Left ventricle myocardium inferior (tissue), 1 donor: ENCODE measurements around the gene WIPF2. TPM values are rescaled to one million over a fixed set of nuclear protein-coding genes. Genes with fewer than 3 reads are reported as not detected.
A peak's percentile ranks its signal among the peaks of the same experiment; 100 is the strongest.

ENCODE experiments used
- DNase-seq: peaks from one replicate; pipeline ENCODE4 v3.0.0-alpha.2; 2020
- H3K27ac ChIP-seq: fragments of 200-600 bp; replicated peaks from 2 replicates; pipeline ENCODE4 v1.8.0; 2021
- H3K27me3 ChIP-seq: fragments of 200-600 bp; 2 replicates; pipeline ENCODE4 v1.8.0; 2021; ENCODE audit warnings: low read depth
- H3K36me3 ChIP-seq: fragments of 200-600 bp; 2 replicates; pipeline ENCODE4 v1.8.0; 2021
- H3K4me1 ChIP-seq: fragments of 200-600 bp; 2 replicates; pipeline ENCODE4 v1.8.0; 2021
- H3K4me3 ChIP-seq: fragments of 200-600 bp; 2 replicates; pipeline ENCODE4 v1.8.0; 2021; ENCODE audit warnings: mild to moderate bottlenecking, moderate library complexity
- H3K9me3 ChIP-seq: fragments of 200-600 bp; replicated peaks from 2 replicates; pipeline ENCODE4 v1.8.0; 2021
- intact Hi-C: fragments of 100-400 bp; cut with micrococcal nuclease; formaldehyde crosslinking; loops from one replicate; pipeline ENCODE4 v1.11.0; 2022
- microRNA-seq: library from miRNA; unstranded; fragments of <30 nt; microRNA quantifications from one replicate; pipeline ENCODE4 v1.2.0, GENCODE V29; 2020
- total RNA-seq: library from RNA; stranded (reverse); fragmentation: NEBNext Ultra II Directional; extraction: Animal tissue kit (Norgen Biotek cat#: 25700); gene quantifications from one replicate; pipeline ENCODE4 v1.2.1, GENCODE V29; 2021
- TF ChIP-seq, protein P1 (sequence below): fragments of 200-600 bp; IDR thresholded peaks from 2 replicates; pipeline ENCODE4 v1.8.0; 2021; ENCODE audit warnings: antibody characterized with exemption, mild to moderate bottlenecking, borderline replicate concordance
- donor health status: DM: no; HTN: yes; CAD: no; lungs with severe emphysema.

The WIPF2 gene
- total RNA-seq, 1 donor from 2014 or later: 12.5 TPM

DNA sequence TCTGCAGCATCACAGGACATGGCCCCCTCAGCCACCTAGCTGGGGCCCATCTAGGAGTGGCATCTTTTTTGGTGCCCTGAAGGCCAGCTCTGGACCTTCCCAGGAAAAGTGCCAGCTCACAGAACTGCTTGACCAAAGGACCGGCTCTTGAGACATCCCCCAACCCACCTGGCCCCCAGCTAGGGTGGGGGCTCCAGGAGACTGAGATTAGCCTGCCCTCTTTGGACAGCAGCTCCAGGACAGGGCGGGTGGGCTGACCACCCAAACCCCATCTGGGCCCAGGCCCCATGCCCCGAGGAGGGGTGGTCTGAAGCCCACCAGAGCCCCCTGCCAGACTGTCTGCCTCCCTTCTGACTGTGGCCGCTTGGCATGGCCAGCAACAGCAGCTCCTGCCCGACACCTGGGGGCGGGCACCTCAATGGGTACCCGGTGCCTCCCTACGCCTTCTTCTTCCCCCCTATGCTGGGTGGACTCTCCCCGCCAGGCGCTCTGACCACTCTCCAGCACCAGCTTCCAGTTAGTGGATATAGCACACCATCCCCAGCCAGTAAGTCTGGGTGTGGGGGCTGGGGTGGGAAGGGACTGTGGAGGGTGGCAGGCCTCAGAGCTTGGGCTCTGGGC is 111.9 kb downstream of the WIPF2 start:
- intact Hi-C loops: no loop called here
- peak overlapping the region; percentile 90 for H3K27ac ChIP-seq
- peak overlapping the region; percentile 55 for H3K4me3 ChIP-seq
- TF ChIP-seq, protein P1, sequence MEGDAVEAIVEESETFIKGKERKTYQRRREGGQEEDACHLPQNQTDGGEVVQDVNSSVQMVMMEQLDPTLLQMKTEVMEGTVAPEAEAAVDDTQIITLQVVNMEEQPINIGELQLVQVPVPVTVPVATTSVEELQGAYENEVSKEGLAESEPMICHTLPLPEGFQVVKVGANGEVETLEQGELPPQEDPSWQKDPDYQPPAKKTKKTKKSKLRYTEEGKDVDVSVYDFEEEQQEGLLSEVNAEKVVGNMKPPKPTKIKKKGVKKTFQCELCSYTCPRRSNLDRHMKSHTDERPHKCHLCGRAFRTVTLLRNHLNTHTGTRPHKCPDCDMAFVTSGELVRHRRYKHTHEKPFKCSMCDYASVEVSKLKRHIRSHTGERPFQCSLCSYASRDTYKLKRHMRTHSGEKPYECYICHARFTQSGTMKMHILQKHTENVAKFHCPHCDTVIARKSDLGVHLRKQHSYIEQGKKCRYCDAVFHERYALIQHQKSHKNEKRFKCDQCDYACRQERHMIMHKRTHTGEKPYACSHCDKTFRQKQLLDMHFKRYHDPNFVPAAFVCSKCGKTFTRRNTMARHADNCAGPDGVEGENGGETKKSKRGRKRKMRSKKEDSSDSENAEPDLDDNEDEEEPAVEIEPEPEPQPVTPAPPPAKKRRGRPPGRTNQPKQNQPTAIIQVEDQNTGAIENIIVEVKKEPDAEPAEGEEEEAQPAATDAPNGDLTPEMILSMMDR: no peak
- no peaks in the 10 kb centered on the region for H3K27me3 ChIP-seq
- H3K9me3 ChIP-seq: no peaks in the 10 kb centered on the region
- H3K4me1 ChIP-seq: peaks cover 100% of the 10 kb centered on the region
- DNase-seq: no peak
- peaks cover 7% of the 10 kb centered on the region for H3K36me3 ChIP-seq

DNA sequence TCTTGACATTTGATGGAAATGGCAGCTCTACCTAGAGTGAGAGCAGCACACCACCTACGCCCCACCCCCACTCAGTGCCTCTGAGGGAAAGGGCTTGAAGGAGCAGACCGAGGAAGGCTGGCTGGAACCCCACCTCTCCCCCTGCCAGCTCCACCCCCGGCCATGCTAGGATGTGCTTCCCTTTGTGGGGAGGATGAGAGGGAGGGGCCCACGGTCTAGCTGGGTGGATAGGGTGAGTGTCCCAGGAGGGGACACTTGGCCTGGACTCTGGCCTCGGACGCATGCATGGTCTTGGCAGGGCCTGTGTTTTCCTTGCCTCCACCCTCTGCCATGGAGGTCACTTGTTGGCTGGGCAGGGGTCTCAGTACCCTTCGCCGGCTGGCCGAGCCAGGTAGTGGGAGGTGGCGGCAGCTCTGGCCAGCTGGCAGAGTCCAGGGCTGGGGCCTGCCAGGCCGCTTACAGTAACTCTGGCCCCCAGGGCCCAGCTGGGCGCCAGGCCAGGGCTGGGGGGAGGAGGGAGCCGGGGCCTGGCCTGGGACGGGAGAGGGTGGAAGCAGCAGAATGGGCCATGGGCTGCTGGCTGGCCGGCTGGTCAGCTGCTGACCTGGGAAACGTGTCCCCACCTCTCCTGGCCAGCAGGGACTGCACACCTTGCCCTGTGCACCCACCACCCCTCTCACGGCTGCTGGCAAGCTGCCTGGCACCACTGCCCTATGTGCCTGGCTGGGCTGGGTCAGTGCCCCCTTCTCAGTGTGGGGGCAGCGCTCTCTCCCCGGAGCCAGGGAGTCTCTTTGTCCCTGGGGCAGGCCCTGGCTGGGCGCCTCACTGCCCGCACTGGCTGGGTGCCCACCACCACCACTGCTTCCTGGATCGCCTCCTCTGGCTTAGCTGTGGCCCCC is 112.9 kb downstream of the WIPF2 start:
- peak overlapping the region; percentile 90 for H3K27ac ChIP-seq
- TF ChIP-seq, protein P1: no peak
- intact Hi-C loops: no loop called here
- peak; percentile 93 for DNase-seq
- no peaks in the 10 kb centered on the region for H3K27me3 ChIP-seq
- H3K4me3 ChIP-seq: peak overlapping the region; percentile 55
- no peaks in the 10 kb centered on the region for H3K9me3 ChIP-seq
- peaks cover 100% of the 10 kb centered on the region for H3K4me1 ChIP-seq
- H3K36me3 ChIP-seq: peaks cover 7% of the 10 kb centered on the region

Small RNA genes lying within 50 kb of the gene (microRNA-seq; reads per million reads assigned to microRNA genes)
- not detected for gene MIR6867

Other genes starting within 250 kb of the WIPF2 start
- gene PSMD3, start 238.5 kb upstream of the WIPF2 start, total RNA-seq: 86.7 TPM
- gene CSF3, start 203.9 kb upstream of the WIPF2 start, total RNA-seq: not detected
- gene MED24, start 164.9 kb upstream of the WIPF2 start, total RNA-seq: 58.2 TPM
- 78.3 TPM for gene THRA, start 156.3 kb upstream of the WIPF2 start, total RNA-seq
- gene NR1D1, start 118.7 kb upstream of the WIPF2 start, total RNA-seq: 19.1 TPM
- 39.8 TPM for gene MSL1, start 97.3 kb upstream of the WIPF2 start, total RNA-seq
- gene CASC3, start 78.8 kb upstream of the WIPF2 start, total RNA-seq: 44.0 TPM
- 3.7 TPM for gene RAPGEFL1, start 41.8 kb upstream of the WIPF2 start, total RNA-seq
- gene CDC6, start 68.6 kb downstream of the WIPF2 start, total RNA-seq: 0.55 TPM
- 17.1 TPM for gene RARA, start 89.9 kb downstream of the WIPF2 start, total RNA-seq
- 0.88 TPM for gene GJD3, start 145.4 kb downstream of the WIPF2 start, total RNA-seq
- gene TOP2A, start 198.6 kb downstream of the WIPF2 start, total RNA-seq: 2.1 TPM
- 130 TPM for gene IGFBP4, start 224.1 kb downstream of the WIPF2 start, total RNA-seq